Keratinocyte (primary cell): Measurements from ENCODE around the gene ATOX1. TPM values are rescaled to one million over a fixed set of nuclear protein-coding genes. Genes with fewer than 3 reads are reported as not detected.

ENCODE experiments used
- DNase-seq: peaks from one replicate; pipeline ENCODE4 v3.0.0-alpha.2; 2011; ENCODE audit warnings: low read depth, missing footprints, low spot score
- FAIRE-seq: peaks from 2 replicates; lab custom pipeline; 2011; peaks lifted over from hg19 to GRCh38; lab: Jason Lieb, UNC
- H2AFZ ChIP-seq: 2 replicates; pipeline ENCODE4 v1.6.0; 2012; ENCODE audit warnings: low read length, control low read depth, inconsistent platforms; ENCODE audit not compliant: control insufficient read depth
- H3K27ac ChIP-seq: 2 replicates; pipeline ENCODE4 v1.5.1; 2011; ENCODE audit warnings: low read length; ENCODE audit not compliant: control insufficient read depth, insufficient read depth
- H3K27me3 ChIP-seq: 3 replicates; pipeline ENCODE4 v1.6.0; 2011; ENCODE audit warnings: low read length; ENCODE audit not compliant: control insufficient read depth, insufficient read depth; ENCODE audit errors: extremely low read depth
- H3K36me3 ChIP-seq, 2 experiments: 2 replicates in 1 of 2; 3 replicates in 1 of 2; pipeline ENCODE4 v1.5.1; 2011; ENCODE audit warnings: low read length in 2 of 2, mild to moderate bottlenecking in 1 of 2; ENCODE audit not compliant: control insufficient read depth in 2 of 2, insufficient read depth in 2 of 2; ENCODE audit errors: extremely low read depth in 1 of 2
- H3K4me1 ChIP-seq: 3 replicates; pipeline ENCODE4 v1.5.1; 2011; ENCODE audit warnings: low read length; ENCODE audit not compliant: control insufficient read depth, insufficient read depth; ENCODE audit errors: extremely low read depth
- H3K4me2 ChIP-seq: 3 replicates; pipeline ENCODE4 v1.6.0; 2011; ENCODE audit warnings: low read depth, low read length; ENCODE audit not compliant: control insufficient read depth, insufficient read depth; ENCODE audit errors: extremely low read depth
- H3K4me3 ChIP-seq, 3 experiments: fragments of 200-600 bp in 1 of 3; sonication (generic) in 1 of 3; 2 replicates in 2 of 3; 3 replicates in 1 of 3; pipeline ENCODE4 v1.5.1; 2011 to 2016; ENCODE audit warnings: low read length in 3 of 3, mild to moderate bottlenecking in 3 of 3, control low read depth in 2 of 3, inconsistent platforms in 1 of 3, low read depth in 1 of 3, mixed read lengths in 1 of 3, mixed run types in 1 of 3, moderate library complexity in 1 of 3; ENCODE audit not compliant: control insufficient read depth in 2 of 3, insufficient read depth in 2 of 3; ENCODE audit errors: extremely low read depth in 1 of 3
- H3K79me2 ChIP-seq: 2 replicates; pipeline ENCODE4 v1.6.0; 2012; ENCODE audit warnings: low read length; ENCODE audit not compliant: control insufficient read depth, insufficient read depth
- H3K9ac ChIP-seq: 3 replicates; pipeline ENCODE4 v1.6.0; 2011; ENCODE audit warnings: low read length; ENCODE audit not compliant: control insufficient read depth, insufficient read depth; ENCODE audit errors: extremely low read depth
- H3K9me1 ChIP-seq: 3 replicates; pipeline ENCODE4 v1.6.0; 2011; ENCODE audit warnings: low read length; ENCODE audit not compliant: control insufficient read depth, insufficient read depth; ENCODE audit errors: extremely low read depth
- H3K9me3 ChIP-seq: 2 replicates; pipeline ENCODE4 v1.5.1; 2012; ENCODE audit warnings: low read depth, low read length; ENCODE audit not compliant: control insufficient read depth
- H4K20me1 ChIP-seq: 3 replicates; pipeline ENCODE4 v1.6.0; 2011; ENCODE audit warnings: low read length; ENCODE audit not compliant: control insufficient read depth, insufficient read depth; ENCODE audit errors: extremely low read depth
- CTCF ChIP-seq, 3 experiments: IDR thresholded peaks in 1 of 3; conservative IDR thresholded peaks in 1 of 3; optimal IDR thresholded peaks in 1 of 3; 2 replicates in 2 of 3; 3 replicates in 1 of 3; pipeline versions ENCODE3 to v1.5.1; 2011; ENCODE audit warnings: low read length in 3 of 3, mild to moderate bottlenecking in 3 of 3, moderate library complexity in 2 of 3, control low read depth in 1 of 3, inconsistent platforms in 1 of 3; ENCODE audit not compliant: insufficient read depth in 2 of 3; ENCODE audit errors: extremely low read depth in 1 of 3
- EZH2 ChIP-seq: IDR thresholded peaks from one replicate; pipeline ENCODE4 v1.6.1; 2012; ENCODE audit warnings: inconsistent platforms, mild to moderate bottlenecking, low read length, moderate library complexity
- dilution Hi-C: fragments of 300-500 bp; cut with MboI; formaldehyde crosslinking; loops from one replicate; pipeline ENCODE4 v1.7.0; 2020; ENCODE audit warnings: low sequenced_read_pairs; ENCODE audit not compliant: extremely low pct_ligation_motif_present
- polyA plus RNA-seq, 5 experiments: library from polyadenylated mRNA; depleted of rRNA in 3 of 5; stranded (reverse) in 3 of 5; stranded (forward) in 1 of 5; unstranded in 1 of 5; fragments of >200 nt; gene quantifications; 1 replicate in 1 of 5; 2 replicates in 3 of 5; 3 replicates in 1 of 5; pipeline versions ENCODE4 v1.2.1 to v1.2.3, GENCODE V29; 2011 to 2012; ENCODE audit warnings: missing spikeins in 2 of 5, low read depth in 1 of 5, low replicate concordance in 1 of 5

The ATOX1 gene
- polyA plus RNA-seq, 1 donor (not counting 4 experiments of a cell fraction or from before 2014, with no cell fraction given) = 173 TPM

GRCh38 chr5:151700820-151701219 is 57.6 kb downstream of the ATOX1 start:
- Histone ChIP-seq H3K4me1 (peaks cover 12% of the 10 kb centered on the region), H3K9ac (no peak overlapping the region), H3K27ac (no peak overlapping the region), H4K20me1 (no peaks in the 10 kb centered on the region), H3K27me3 (no peaks in the 10 kb centered on the region), H3K9me3 (no peaks in the 10 kb centered on the region), H3K79me2 (no peaks in the 10 kb centered on the region), H3K4me3 (no peak overlapping the region), H3K4me2 (no peak overlapping the region), H3K36me3 (no peaks in the 10 kb centered on the region), H3K9me1 (no peaks in the 10 kb centered on the region), H2AFZ (no peak overlapping the region)
- dilution Hi-C loops = no loop called here
- DNase-seq (no peak), FAIRE-seq (no peak)
- no peak for TF ChIP-seq EZH2
- TF ChIP-seq CTCF (optimal IDR thresholded peaks at IDR 0.05 in 1 of 3, IDR thresholded peaks at IDR 0.05 in 1 of 3, conservative IDR thresholded peaks at IDR 0.05 in 1 of 3; ENCODE audit: extremely low read depth in 1 of 3, insufficient read depth in 2 of 3, low read length in 3 of 3) = no peak

- Histone ChIP-seq H3K9me1 (no peaks in the 10 kb centered on the region), H2AFZ (no peak overlapping the region), H4K20me1 (no peaks in the 10 kb centered on the region), H3K27ac (no peak overlapping the region), H3K79me2 (no peaks in the 10 kb centered on the region), H3K27me3 (no peaks in the 10 kb centered on the region), H3K4me2 (no peak overlapping the region), H3K9ac (no peak overlapping the region), H3K4me3 (no peak overlapping the region), H3K9me3 (no peaks in the 10 kb centered on the region), H3K4me1 (peaks cover 12% of the 10 kb centered on the region), H3K36me3 (no peaks in the 10 kb centered on the region)
- no peak for TF ChIP-seq CTCF (optimal IDR thresholded peaks at IDR 0.05 in 1 of 3, IDR thresholded peaks at IDR 0.05 in 1 of 3, conservative IDR thresholded peaks at IDR 0.05 in 1 of 3; ENCODE audit: extremely low read depth in 1 of 3, insufficient read depth in 2 of 3, low read length in 3 of 3)
- no peak for TF ChIP-seq EZH2
- FAIRE-seq (no peak), DNase-seq (no peak)
- dilution Hi-C loops = no loop called here
Observed at GRCh38 chr5:151700296-151700695, 58.1 kb downstream of the ATOX1 start.
